ENCODE results near the gene CREB5.

CREB5 gene

DNA sequence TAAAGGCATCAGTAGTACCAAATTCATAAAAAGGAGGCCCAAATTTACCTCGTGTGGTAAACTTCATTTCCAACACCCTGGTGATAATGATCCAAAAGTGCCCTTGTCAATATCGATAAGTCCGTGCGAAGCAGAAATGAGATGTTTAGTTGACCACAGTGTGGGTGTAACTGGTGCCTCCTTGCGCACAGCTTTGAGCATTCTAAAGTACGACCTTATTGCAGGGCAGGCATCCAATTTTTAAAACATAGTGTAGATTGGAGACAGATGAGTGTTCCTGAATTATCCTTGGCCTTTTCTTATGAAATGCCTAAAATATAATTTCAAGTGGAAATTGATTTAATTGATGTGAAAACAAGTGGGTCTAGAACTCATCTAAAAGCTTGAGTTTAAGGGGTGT is 297.4 kb downstream of the CREB5 start:
- no peak for DNase-seq (ENCODE audit: low read depth in 2 of 2)

DNA sequence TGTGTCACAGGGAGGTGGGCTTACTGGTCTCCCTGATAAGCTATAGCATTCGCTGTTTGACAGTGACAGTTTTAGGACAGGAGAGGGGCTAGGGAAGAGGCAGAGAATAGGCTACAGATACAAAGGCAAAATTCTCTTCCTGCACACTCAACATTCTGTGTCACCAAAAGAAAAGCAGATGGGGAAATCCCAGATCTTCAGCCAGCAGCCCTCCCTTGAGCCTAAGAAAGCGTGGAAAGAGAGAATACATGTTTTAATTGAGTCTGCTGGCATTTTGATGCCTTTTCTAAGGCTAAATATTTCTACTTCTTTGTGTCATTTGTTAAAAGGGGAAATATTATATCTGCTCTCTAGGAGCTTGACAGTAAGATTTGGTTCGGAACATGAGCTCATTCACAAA is 298.8 kb downstream of the CREB5 start:
- DNase-seq (ENCODE audit: low read depth in 2 of 2) = no peak

DNA sequence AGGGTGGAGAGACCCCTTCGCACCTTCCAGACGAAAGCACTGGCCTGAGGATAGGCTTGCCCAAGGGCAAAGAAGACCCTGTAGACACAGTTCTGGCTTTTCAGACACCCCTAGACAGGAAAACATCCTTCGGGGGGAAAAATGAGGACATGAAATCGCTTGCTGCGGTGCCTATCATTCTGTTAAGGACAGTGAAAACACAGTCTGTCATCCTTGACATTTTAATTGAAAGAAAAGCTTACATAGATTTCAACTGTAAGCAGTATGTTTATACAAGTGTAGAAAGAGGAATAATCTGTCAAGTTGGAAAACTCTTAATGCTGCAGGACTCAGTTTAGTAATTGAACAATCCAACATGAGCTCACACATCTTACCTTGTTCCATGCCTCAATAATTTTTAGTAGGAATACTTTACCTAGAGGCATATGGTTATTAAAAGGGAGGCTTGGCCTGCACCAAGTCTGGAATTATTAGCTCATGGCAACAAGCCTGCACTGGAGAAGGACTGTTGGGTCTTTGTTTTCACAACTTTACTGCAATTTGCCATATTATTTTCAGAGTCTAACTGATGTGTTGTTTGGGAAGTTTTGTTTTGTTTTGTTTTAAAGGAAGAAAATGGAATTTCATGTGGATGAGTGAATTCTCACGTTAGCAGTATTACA is 302.3 kb downstream of the CREB5 start:
- DNase-seq (ENCODE audit: low read depth in 2 of 2) = no peak

DNA sequence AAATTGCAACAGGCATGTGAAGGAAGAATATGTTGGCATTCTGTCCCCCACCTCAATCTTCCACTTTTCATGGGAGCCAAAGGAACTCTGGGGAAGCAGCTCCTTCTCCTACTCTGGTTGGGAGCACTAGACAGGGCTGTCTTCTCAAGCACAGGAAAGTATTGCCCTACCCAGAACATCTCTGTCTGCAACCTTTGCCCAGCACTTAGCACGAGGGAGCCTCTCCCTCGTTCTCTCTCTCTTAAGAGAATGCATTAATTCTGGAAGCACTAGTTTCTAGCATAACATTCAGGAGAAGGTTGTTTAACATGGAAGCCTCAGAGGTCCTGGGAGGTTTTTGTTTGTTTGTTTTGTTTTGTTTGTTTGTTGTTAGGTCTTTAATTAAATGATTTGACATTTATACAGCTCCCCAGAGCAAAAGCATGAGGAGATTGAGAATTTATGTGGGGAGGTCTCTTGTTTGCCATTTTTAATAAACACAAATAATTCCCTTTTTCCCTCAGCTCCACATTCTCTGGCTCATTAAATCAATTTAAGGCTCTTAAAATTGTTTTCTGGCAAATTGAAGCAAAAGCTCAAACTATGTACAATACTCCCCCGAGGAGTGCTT is 305.2 kb downstream of the CREB5 start:
- no peak for DNase-seq (ENCODE audit: low read depth in 2 of 2)

DNA sequence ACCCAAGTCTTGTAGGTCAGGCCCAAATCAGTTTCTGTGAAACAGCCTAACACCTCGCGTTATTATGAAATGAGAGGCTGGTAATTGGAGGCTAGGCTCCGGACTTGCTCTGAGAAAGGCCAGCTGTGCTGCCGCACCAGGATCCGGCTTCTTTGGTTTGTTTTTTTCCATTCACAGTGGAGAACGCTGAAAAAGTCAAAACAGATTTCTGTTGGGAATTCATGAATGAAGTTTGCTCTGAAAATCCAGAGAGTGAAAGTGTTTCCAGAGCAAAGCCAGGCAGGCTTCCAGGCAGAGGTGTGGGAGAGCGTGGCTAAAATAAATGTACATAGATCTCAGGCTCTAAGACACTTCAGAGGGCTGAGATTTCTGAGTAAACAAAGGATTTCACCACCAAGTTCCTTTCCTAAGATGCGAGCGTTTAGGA is 305.8 kb downstream of the CREB5 start:
- no peak for DNase-seq (ENCODE audit: low read depth in 2 of 2)

DNA sequence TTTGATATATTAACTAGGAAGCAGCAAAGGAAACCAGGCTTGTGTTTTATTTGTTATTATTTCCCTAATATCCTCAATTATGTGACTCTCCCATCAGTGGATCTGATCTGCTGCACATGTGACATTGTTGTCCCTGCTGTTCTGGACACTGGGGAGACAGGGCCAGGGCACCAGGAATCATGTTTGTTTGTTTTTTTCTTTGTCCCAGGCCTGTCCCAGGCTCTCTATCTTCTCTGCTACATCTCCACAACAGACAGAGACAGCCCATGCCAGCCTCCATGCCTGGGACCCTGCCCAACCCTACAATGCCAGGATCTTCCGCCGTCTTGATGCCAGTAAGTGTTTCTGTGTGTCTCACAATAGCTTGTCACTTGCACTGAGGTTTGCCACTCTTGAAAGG is 306.2 kb downstream of the CREB5 start:
- DNase-seq (ENCODE audit: low read depth in 2 of 2) = no peak

DNA sequence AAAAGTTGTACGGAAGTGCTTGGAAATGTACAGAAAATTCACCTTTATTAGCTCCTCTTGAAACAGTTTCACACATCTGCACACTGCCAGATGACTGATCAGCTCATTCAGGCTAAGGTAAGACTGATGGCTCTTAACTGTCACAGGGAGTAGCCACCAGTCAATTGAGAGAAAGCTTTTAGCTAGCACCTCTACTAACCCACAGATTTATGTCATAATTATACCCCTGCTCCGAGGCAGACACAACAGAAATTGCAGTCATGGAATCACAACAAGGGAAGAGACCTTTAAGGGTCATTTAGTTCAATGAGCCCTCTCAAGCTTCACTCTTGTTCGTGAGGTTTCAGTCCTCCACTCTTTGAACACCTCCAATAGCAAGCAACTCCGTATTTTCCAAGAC is 310.4 kb downstream of the CREB5 start:
- no peak for DNase-seq (ENCODE audit: low read depth in 2 of 2)

DNA sequence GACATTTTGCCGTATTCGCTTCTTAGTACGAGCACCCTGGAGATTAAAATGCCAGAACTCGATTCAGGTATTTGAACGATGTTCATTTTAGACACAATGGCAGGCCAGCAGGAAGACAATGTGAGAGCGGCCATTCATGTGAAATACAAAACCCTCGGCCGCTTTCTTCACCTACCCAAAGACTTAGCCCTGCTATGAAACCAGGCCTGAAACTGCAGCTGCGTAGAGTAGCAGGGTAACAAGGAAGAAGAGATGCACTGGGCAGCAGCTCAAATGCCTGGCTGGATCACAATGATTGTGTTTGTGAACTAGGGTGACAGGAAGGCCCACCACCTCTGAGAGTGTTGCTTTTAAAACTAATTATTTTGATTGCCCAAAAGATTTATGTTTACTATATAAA is 311.0 kb downstream of the CREB5 start:
- no peak for DNase-seq (ENCODE audit: low read depth in 2 of 2)

DNA sequence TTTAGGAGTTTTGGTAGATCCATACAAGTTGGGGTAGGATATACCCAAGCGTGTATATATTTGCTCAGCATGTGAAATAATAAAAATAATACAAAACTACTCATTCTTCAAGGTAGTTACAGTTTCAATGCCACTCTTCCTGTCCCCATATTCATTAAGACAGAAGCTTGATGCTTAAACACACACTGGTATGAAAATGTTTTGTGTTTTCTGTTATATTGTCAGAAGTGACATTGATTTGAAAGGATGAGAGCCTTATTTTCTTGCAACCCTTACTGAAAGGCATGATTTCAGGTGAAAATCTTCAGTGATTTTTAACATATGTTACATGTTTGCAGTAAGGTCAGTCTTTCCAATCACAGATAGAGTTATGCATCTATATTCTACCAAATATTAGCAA is 312.2 kb downstream of the CREB5 start:
- no peak for DNase-seq (ENCODE audit: low read depth in 2 of 2)

DNA sequence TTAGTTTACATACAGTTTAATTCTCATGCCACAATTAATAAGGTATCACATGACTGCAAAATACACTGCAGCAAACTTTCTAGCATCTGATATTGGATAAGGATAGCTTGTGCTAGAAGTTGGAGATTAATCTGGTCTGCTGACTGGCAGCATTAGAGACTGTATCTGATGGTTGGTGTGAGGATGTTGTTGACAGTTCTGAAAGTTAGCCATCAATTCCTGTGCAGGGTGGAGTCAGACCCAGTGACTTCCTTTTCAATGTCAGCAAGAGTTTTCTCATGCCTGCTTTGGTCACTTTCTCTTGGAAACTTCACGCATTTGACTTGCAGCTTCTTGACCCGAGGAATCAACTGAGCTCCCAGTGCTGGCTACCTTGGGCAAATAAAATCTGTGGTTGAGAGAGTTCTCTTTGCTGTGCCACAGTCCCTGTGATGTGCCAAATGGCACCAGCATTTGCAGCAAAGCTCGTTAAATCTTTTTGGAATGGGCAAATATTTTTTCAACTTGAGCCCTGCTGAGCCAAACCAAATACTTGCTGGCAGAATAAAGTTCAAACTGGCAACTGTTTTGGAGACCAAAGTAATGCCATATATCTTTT is 312.8 kb downstream of the CREB5 start:
- DNase-seq (ENCODE audit: low read depth in 2 of 2) = no peak

DNA sequence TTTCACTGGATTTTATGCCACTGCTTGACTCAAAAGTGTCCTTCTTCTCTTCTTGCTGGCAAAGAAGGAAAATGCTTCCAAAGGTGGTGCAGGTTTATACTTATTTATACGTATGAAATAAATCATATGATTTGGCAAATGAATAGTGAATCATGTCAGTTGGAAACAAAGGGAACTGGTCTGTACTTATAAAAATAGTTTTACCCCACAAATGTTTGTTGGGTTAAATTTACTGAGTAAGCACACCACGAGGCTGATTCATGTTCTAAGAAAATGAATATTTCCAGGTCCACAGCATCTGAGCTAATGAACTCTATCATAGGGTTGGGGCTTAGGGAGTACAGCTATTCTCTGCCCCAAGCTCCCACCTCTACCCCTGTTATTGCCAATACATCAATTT is 313.6 kb downstream of the CREB5 start:
- DNase-seq (ENCODE audit: low read depth in 2 of 2) = no peak

DNA sequence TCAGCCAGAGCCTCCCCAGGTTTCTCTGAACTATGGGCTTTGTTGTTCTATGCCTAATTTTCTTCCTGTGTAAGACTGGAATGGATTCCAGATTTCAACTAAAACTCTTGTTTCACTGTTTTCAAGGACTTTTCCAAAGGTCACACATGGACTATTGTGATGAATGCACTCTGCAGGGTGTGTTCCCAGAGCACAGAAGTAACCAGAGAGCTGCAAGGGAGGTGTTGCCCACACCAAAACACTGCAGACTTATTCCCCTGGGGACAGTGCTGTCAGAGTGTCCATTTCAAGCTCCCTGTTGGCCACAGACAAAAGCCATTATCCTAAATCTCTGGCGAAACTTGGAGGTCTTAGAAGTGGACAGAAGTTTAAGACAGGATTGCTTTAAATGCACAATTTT is 314.2 kb downstream of the CREB5 start:
- DNase-seq (ENCODE audit: low read depth in 2 of 2) = no peak

DNA sequence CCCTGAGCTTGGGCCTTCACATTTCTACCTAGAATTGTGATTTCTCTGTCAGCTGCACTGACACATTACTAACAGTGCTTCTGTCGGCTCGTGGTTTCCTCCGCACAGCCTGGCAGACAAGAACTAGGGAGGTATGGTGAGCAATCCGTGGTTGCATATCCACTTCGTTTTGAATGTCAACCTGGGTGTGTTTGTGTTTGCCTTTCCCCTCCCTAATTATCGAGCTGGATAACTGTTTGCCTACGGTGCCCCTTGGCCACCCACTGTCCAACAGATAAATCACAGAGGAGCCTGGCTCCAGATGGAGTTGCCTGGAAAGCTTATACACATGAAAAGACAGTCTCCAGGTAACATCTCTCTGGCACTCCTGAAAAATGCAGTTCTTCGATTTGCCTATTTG is 317.0 kb downstream of the CREB5 start:
- DNase-seq (ENCODE audit: low read depth in 2 of 2) = no peak

DNA sequence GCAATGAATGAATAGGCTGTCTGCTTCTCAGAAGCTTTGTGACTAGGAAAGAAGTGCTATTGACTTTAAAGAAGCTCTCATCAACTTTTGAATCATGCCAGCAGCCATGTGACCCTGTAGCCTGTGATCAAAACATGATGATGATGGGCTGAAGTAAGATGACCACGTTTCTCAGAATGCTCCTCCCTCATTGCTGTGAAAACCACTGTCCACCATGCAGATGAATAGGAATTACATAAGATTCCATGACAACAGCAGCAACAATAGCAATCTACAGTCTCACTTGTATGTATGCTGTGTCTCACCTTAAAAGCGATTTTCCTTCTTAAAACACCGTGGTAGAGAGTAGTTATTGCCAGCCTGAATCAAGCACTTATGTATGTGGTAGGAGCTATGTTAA is 317.4 kb downstream of the CREB5 start:
- no peak for DNase-seq (ENCODE audit: low read depth in 2 of 2)

DNA sequence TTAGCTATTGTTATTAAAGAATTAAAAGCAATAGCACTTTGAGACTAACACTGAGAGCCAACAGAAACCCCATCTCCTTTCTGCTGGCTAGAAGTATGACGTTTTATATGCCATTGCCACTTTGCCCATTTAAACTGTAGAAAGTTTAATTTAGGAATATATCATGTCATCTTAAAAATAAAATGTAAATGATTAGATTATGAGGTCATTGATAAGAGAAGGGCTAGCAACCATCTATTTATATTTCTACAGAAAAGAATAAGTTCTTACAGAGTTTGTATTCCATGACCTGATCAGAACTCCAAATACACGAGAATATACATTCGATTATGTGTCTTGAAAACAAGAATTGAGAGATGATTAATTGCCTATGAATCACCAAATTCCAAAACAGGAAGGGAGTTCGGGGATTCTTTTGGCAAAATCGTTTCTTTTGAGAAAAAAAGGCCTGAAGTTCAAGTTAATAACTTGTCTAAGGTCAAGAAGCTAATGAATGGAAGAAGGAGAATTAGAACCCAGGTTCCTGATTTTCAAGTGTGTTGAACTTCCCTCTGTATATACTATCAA is 318.9 kb downstream of the CREB5 start:
- DNase-seq (ENCODE audit: low read depth in 2 of 2) = no peak

DNA sequence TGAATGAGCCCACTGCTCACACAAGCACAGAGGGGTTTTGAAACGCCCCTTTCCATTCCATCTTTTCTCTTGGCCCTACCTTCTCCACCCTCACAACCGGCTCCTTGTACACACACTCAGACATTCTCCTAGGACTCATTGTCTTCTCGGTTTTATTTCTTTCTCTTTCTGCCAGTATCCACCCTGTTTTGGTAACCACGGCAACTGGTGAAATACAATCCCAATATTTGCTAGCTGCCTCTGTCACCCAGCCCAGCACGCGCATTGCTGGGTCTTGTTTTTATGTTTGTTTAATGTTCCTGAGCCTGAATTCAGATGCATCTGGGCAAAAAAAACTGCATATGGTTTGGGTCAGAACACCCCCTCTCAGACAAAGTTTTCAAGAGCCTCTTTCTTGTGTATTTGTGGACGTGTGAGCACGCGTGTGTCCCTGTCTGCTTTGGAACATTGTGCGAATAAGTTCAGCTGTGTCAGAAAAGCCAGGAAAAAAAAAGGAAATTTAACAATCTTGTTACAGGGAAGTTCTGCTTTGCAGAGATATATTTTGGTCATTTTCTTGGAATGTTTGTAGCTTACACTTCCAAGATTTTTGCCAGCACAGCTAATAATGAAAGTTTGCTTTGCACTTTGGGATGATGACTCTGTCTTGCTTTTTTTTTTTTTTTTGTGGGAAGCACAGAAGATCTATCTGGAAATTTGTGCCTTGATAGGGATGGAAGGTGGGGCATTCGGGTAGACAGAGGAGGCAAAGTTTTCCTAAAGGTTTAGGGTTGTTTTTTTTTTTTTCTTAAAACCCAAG is 320.0 kb downstream of the CREB5 start:
- DNase-seq (ENCODE audit: low read depth in 2 of 2) = no peak

DNA sequence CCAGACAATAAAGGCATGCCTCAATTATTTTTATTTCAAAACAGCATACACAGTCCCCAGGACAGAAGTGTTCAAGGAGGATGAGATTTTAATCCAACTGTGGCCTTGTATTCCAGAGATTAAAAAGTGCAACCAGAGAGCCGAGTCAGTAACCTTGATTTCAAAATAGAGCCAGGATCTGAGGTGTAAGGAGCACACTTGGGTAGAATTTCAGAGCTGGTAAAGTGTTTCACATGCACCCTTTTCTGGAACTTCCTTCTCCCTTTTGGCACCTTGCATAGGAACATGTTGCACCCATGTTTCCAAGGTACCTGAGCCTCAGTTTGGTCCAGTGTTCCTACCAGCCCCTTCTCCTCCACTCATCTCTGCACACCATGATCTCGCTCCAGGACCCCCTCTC is 320.7 kb downstream of the CREB5 start:
- no peak for DNase-seq (ENCODE audit: low read depth in 2 of 2)

DNA sequence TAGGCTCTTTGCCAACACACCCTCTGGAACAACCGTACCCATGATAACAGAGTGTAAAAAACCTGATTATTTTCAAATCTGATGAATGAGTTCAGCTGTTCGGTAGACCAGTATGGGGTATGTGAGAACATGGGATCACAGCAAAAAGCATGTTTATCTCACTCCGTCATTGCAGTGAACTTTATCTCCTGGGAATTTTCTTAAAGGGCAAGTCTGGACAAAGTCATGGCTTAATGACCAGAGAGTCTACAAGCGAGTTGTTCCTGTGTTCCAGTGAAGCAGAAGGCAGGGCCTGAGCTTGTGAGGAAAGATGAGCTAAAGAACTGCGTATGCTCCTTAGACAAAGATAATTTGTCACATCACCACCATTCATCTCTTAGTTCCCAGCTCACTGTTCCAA is 326.1 kb downstream of the CREB5 start:
- DNase-seq (ENCODE audit: low read depth in 2 of 2) = no peak

DNA sequence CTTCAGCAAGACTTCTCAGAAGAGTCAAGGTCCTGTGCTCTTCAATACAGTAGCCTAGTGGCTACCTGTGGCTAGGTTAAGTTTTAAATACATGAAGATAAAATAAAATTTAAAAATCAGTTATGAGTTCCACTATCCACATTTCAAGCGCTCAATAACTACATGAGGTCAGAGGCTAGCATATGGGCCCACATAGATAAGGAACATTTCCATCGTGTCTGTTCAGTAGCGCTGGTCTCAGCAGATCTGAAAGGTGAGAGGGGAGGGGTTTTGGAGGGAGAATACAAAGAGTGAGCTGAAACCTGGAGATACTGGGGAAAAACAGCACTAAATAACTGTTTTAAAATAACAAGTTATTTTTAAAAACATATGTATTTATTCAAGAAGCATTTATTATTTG is 326.8 kb downstream of the CREB5 start:
- no peak for DNase-seq (ENCODE audit: low read depth in 2 of 2)

DNA sequence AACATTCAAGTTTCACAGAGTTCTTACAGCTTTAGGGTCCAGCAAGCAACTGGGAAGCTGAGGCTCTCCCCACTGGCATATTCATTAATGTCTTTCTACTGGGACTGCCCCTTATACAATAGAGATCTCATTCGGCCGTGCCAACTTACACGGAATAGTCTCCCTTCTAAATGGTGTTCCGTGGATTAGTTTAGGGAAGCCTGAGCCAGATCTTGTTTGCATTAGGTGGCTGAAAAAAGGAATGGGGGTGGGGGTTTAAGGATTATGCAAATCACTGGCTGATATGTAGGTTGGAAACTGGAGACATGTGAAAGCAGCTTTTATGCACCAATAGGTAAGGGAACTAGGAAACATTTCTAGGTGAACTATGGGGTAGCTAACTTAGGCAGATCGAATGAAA is 327.5 kb downstream of the CREB5 start:
- DNase-seq (ENCODE audit: low read depth in 2 of 2) = no peak

DNA sequence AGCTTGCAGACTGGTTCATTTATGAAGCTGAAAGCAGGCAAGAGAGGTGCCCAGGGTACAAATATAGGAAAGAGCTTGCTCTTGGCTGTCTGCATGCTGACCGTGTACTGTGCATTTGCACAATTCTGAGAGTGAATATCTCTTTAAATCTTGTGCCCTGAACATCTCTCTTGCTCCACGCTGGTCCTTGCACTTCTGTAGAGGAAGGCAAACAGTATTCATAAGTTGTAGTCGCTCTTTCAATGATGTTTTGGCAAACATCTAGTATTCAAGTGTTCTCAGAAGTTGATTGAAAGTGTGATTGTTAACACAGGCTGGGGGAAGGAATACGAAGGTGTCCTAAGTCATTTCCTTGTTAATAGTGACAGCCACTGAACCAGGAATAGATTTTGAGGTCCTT is 332.6 kb downstream of the CREB5 start:
- no peak for DNase-seq (ENCODE audit: low read depth in 2 of 2)

DNA sequence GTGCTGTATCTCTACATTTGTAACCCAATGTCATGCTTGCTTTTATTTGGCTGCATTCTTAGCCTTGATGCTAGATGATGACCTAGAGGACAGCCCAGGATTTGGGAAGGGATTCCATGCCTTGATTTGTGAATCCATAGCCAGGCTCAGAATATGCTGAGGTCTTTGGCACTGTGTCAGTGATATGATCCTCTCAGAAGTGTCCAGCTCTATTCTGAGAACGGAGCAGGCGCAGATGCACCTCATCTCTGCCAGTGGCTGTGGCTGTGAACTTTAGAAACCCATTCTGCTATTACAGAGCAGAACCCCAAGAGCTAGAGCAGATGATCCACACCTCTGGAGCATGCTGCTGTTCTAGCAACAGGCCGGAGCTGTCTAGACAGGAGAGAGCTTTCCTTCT is 333.0 kb downstream of the CREB5 start:
- no peak for DNase-seq (ENCODE audit: low read depth in 2 of 2)

DNA sequence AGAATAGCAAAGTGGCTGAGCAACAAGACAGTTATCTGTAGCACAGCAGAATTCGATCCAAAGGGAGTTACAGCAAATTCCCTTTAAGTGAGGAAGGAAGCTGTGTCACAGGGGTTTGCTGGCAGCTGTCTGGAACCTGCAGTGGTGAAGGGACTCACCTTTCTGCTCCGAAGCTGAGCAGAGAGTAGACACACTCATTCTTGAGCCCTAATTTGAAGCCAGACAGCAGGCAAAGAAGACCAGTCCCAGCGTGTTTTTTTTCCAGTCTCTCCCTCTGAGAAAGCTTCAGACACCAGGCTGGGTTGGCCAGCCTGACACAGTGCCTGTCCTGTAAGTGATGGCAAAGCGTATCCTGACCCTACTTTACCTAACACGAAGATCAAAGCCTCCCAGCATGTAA is 335.1 kb downstream of the CREB5 start:
- no peak for DNase-seq (ENCODE audit: low read depth in 2 of 2)

Data from stimulated activated CD4-positive, alpha-beta T cell treated with anti-CD3 and anti-CD28 coated beads, Interleukin-4, amount 100 ng/mL, for 48 hours (primary cell).